IPS-NIHi11 (cell line): ENCODE results near the gene UMODL1.
A peak's percentile ranks its signal among the peaks of the same experiment; 100 is the strongest.

Source experiments
- DNase-seq: peaks from one replicate; pipeline ENCODE4 v3.0.0; 2012; ENCODE audit warnings: mixed read lengths, low spot score

Gene UMODL1

DNA sequence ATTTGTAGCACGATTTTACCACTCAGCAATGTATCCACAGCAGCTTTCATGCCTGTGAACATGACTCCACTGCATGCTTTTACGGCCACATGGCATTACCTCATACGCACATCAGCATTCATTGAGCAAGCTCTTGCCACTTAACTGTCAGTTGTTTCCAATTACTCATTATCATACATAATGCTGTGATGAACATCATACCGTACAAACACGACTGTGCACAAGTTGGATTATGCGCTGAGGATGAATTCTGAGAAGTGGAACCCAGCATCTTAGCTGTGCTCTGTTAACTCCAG is 9.6 kb downstream of the UMODL1 start:
- DNase-seq, result no peak

DNA sequence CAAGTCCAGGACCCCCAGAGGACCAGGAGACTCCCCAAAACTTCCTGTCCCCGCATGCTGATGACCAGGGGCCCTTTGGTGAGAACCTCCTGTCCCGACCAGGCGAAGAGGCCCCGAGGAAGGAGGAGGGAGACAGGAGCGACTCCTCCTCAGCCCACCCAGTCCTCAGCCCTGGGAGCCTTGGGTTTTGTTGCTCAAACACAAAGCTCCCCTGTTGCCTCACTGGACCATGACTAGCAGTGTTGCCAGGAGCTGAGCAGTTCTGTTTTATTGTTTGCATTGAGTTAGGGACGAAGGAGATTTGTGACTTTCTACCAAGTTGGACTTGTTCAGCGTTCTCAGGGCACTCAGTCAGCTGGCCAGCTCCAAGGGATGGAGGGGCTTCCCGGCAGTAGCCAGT is 10.0 kb downstream of the UMODL1 start:
- no peak for DNase-seq

DNA sequence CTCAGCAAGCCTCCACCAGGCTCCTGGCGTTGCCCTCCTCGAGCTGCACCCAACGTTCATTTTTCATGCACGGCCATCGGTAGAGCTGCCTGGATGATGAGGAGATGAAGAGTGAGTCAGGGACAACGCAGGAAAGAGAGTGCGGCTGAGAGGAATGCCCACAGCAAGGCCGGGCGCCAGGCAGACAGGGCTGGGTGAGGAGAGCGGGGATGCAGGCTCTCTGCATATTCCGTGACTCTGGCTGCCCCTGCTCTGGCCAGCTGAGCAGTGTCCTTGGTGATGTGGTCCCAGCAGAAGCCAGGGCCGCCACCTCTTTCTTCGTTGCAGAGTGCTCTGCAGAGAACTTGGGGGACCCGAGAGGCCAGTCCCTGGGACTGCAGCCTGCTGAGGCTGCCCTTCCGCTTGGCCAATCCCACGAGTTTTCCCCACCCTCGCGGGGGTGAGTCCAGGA is 10.8 kb downstream of the UMODL1 start:
- no peak for DNase-seq

DNA sequence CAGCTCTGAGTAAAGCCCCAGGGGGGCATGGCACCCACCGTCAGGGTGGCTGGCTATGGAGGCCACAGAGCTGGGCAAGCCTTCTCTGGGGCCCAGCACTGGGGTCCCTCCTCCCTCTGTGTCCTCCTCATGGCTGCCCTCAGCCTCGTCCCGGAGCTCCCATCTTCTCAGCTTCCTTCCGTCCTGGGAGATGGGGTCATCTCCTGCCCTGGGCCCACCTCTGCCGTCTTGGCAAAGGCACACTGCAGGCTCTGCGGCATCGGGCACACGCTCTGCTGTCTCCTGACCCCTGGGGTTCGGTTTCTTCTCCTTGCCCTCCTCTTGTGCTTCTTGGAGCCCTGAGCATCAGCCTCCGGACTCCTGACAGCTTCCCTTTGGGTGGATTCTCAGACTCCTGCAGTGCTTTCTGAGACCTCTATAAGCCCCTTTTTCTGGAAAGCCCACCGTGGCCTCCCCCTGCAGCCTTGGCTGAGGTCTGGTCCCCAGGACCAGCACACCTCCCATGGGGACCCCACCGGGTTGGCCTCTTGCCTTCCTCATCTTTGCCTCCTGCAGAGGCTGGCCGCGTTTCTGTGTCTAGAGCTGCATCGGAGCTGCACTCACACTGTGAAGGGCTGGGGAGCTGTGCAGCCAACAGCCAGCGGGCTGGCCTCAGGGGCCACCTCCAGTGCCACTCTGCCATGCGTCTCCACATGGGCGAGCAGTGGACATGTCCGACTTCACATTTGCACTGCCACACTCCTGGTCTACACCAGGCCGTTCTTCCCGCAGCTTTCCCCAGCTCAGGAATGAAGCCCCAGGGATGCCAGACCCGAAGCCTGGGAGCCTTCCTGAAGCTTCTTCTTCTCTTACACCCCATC is 11.6 kb downstream of the UMODL1 start:
- no peak for DNase-seq

DNA sequence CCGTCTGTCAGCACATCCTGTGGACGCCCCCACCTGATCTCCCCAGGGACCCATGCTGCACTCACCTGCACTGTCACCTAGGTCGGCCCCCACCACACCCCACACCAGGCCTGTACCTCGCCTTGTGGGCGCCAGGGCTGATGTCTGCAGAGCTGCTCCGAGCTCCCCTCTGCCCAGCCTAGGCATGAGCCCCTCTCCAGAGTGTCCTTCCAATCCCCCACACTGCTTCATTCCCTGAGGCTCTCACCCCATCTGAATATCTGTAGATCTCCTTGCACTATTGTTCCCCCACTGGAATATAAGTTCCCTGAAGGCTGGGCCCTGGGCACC is 12.2 kb downstream of the UMODL1 start:
- DNase-seq, result no peak

DNA sequence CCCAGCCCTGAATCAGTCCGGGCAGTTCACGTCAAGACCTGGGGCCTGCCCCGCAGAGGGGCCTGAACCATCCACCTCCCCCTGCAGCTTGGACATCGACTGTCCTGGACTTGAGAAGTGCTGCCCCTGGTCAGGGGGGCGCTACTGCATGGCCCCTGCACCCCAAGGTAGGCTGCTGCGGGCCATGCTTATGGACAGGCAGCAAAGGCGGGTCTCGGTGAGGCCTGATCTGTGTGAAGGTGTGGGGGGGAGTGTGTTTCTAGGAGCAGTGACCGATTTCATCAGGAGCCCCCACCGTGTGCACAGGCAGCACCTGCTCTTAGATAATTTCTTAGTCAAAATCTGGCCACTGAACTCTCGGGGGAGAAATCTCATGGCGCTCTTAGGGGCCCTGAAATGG is 13.0 kb downstream of the UMODL1 start:
- DNase-seq, result no peak

DNA sequence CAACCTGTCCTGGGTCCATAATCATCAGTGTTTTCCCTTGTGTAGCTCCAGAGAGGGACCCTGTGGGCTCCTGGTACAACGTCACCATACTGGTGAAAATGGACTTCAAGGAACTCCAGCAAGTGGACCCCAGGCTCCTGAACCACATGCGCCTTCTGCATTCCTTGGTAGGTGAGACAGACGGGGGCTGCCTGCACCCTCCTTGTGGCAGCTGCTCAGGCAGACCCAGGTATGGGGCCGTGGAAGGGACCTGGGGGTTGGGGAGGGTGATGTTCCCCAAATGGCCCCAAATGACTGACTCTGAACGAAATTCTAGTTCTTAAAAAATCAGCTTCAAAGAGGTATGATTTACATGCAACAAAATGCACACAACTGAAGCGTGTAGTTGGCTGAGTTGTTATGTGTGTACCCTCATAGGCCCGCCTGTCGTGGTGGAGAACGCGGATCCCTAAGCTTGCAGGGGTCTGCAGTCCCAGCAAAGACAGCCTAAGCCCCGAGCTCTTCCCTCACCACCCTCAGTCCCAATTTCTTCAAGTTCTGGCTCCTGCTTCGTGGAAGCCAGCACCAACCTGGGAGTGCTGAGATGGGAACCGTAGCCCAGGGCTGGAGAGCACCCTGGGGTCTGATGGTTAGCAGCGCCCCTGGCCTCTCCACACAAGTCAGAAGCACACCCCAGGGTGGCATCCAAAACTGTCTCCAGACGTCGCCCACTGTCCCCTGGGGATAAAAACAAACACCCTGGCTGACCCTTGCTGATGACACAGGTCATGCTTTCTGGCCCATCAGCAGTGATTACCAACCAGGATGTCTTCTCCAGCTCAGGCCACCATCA is 14.3 kb downstream of the UMODL1 start:
- DNase-seq, result no peak

DNA sequence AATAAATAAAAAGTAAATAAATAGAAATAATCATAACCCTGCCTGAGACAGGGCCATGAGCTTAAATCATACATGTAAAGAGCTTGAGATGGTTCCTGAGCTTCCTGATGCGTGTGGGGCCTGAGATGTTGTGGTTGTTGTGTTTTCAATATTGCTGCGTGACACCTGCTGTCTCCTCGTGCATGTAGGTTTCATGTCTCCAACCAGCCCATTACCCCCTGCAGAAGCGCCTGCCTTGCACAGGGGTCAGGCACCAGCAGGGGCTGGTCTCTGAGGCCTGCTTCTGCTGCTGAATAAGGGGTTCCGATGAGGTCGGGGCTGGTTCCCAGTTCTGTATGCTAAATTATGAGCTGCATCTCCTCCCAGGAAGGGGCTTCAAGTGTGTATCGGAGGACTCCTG is 15.9 kb downstream of the UMODL1 start:
- no peak for DNase-seq

DNA sequence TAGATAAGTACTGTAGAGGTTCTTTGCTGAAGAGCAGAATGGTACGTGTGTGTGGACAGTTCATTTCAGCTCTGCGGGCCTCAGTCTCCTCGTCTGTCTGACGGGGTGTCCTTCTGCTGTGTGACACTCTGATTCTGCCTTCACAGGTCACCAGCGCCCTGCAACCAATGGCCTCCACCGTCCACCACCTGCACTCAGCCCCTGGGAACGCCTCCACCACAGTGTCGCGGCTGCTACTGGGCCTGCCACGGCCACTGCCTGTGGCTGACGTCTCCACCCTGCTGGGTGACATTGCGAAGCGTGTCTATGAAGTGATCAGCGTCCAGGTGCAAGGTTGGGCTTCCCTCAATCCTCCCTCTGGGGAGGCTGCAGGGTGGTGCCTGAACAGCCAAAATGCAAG is 17.0 kb downstream of the UMODL1 start:
- DNase-seq, result no peak

DNA sequence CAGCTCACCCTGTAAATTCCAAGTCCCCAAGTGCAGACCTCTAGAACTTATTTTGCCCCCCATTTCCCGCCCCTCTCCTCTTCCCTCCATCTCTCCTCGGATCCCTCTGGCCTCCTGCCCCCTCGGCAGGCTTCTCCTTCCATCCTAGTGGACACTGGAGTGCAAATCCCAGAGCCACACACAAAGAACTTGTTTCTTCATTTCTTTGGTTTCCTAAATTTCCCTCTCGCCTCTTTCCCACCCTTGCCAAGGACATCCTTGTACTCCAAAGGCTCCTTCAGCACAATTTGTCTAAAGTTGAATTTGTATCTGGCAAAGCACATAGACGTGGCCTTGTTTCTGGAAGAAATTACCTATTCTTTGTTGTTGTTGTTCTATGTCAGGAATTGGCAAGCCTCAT is 17.5 kb downstream of the UMODL1 start:
- no peak for DNase-seq

DNA sequence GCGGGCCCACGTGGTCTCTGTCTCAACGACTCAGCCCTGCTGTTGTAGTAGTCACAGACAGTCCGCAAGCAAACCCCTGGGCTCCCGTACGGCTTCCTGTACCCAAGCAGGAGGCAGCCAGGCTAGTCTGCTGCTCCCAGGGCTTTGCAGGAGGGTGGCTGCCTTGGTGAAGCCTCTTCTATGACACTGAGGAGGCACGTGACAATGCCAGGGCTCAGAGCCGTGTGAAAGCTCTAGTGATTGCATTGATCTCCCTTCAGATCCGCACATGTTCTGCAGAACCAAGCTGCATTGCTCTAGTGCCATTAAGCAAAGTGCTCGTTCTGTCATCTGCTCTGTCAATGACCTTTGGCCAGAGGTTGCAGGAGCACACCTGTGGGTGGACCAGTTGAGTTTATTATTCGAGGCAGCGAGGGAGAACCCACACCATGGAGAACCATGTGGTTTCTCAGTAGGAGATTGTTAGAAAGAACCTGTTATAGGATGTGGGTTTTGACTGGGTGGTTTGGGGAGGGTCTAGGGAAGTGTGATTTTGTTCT is 18.0 kb downstream of the UMODL1 start:
- DNase-seq, result no peak

DNA sequence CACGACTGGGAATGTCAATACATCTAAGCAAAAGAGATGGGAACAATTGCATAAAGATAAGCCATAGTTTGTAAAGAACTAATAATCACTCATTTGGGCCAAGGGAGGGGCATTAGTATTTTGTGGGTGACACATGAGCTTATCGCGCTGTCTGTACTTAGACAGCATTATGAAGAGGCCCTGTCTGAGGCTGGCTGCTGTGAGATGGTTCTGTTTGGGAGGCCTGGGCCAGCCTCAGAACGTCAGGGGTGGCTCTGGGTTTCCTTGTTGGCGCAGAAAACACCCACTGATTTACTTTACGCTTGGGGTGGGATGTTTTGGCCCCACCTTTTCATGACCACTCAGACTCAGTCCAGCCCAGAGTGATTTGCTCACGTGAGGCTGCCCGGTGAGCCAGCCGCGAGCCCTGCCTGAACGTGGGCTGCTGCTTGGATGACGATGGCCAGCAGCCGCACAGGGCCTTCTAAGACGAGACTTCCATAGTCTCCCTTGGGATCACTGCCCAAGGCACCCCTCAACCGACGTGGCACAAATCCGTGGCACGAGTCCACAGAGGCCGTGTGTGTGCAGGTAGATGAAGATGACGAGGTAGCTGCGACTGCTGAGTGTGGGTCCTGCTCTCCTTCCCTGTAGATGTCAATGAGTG is 18.7 kb downstream of the UMODL1 start:
- DNase-seq, result no peak

DNA sequence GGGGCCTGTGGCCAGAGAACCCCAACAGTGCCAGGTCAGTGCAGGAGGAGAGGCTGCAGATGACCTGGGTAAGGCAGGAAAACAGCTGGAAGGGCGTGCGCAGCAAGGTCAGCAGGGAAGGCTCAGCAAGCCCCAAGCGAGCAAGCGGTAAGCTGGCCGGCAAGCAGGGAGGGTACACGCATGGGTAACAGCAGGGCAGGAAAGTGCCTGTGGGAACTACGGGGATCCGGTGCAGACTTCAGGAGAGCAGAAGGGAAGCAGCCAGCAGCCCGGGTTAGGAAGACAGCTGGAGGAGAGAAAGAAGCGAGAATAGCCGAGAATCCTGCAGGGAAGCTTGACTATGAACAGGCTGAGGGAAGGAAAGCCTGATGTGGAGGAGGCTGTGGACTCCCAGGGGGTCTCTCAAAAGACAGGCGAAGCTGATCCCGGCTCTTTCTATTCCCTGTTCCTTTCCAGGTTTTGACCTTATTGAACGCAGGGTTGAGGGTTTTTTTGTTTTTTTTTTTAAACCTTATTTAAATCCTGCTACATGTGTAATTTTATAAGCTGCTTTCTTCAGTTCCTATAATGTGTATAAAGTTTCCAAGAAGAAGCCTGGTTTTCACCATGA is 20.9 kb downstream of the UMODL1 start:
- peak; percentile 68 for DNase-seq

DNA sequence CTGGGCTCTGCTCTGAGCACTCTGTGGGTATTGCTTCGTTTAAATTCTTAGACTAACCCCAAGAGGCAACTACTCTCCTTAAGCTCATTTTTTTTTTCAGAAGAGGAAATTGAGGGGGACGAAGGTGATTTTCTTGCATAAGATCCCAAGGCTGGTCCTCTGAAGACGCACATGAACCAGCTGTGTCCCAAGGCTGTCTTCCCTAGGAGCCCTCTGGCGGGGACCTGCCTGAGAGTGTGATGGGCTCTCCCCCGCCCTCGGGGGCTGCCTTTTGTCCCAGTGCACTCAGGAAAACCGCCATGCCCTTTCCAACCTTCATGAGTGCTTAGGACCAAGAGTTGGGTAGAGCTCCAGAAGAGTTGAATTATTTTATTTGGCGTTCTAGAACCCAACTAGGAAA is 21.7 kb downstream of the UMODL1 start:
- DNase-seq, result no peak

DNA sequence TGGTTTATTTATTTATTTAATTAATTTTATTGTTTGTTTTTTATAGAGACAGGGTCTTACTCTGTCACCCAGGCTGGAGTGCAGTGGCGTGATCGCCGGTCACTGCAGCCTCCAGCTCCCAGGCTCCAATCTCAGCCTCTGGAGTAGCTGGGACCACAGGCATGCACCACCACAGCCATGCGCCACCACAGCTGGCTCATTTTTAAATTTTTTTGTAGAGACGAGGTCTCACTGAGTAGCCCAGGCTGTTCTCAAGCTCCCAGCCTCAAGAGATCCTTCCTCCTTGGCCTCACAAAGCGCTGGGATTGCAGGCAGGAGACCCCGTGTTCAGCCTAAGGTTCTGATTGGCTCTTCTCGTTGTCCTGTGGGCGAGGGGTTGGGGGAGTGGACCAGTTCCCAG is 22.1 kb downstream of the UMODL1 start:
- no peak for DNase-seq

DNA sequence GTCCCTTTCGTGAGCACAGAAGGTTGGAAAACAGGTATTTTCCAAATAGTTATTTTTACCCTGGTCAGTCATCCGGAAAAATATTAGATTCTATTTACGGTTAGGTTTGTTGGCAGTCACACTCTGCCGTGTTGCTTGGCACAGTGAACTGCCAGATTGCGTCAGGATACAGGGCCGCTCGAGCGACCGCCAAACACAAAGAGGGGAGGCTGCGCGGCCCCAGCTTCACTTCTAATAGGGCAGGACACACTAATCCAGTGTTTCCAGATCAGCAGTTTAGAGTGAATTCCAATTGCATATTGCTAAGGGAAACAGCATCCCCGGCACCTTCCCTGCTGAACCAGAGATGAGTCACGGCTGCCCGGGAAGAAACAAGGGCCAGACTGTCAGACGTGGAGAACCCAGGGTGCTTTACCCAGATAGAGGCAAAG is 22.9 kb downstream of the UMODL1 start:
- no peak for DNase-seq

DNA sequence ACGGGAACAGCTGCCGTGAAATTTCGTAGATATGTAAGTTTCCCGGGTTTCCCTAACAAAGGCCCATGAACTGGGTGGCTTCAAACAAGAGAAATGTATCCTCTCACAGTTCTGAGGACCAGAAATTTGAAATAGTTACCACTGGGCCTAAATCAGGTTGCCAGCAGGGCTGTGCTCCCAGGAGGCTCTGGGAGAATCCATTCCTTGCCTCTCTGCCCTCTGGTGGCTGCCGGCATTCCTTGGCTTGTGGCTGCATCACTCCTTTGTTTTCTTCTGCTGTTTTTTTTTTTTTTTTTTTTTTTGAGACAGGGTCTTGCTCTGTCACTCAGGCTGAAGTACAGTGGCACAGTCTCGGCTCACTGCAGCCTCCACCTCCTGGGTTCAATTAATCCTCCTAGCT is 23.7 kb downstream of the UMODL1 start:
- no peak for DNase-seq

DNA sequence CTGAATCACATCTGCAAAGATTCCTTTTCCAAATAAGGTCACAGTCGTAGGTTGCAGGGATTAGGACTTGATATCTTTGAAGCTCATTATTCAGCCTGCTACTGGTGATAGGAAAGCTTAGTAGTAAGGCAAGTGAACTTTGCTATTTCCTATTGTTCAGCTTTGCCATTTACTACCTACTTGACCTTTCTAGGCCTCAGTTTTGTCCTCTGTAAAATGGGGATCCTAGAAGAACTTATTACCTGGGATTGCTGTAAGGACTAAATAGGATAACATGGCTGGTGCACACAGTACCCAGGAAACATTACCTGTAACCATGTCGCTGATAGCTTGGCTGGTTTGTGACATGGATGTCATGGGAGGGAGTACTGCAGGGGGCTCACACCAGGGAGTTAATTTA is 24.5 kb downstream of the UMODL1 start:
- no peak for DNase-seq

DNA sequence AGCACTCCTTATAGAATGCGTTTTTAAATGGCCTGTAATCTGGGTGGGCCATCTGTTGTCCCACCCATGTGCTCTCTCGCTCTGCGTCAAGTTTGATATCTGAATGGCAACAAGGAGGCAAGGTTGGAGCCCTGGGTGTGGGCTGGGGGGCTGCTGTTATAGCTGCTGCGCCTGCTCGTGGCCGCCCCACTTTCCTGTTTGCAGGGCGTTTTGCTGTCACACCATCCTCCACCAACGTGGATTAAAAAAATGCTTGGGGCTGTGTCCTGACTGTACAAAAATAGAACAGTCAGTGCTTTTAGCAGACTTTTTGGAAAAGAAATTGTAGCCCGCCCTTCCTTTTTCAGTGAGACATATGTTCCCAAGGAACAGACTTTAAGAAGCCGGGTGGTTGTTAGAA is 25.4 kb downstream of the UMODL1 start:
- DNase-seq, result no peak

DNA sequence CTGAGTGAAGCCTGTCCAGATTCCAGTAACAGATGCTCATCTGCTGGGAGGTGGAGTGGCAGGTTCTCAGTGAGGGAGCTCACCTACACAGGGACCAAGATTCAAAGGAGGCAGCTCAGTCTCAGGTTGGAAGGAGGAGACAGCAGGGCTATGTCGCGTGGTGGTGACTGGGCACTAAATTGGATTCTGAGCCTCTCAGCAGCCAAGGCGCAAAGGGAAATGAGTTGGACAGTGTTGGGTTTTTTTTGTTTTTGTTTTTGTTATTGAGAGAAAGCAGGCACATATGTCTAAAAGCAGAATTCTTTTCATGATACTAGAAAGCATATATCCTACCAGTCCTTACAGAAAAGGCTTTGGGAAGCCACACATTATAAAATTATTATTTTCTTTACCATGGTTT is 26.2 kb downstream of the UMODL1 start:
- DNase-seq, result no peak

DNA sequence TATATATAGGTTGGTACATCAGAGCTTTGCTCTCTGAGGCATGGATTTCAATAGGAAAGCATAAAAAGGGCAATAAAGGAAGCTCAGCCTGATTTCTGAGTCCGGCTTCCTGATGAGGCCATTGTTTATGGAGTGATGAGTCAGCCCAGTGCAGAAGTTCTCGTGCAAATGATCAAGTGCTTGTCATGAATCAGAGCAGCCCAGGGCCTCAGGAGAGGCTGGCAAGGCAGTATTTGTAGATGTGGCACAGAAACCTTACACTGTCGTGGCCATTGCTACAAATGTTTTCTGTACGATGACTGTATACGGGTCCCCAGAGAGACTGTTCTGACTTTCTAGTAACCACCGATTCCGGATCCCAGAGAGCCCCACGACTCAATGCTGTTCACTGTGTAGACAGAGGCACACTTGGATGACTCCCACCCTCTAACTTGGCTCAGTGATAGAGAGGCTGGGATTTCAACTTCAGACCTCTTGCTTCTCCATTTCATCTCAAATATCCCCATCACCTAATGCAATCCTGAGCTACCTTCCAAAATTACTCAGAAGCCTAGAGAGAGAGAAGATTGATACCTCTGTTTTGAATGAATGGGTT is 26.8 kb downstream of the UMODL1 start:
- DNase-seq, result peak; percentile 53

DNA sequence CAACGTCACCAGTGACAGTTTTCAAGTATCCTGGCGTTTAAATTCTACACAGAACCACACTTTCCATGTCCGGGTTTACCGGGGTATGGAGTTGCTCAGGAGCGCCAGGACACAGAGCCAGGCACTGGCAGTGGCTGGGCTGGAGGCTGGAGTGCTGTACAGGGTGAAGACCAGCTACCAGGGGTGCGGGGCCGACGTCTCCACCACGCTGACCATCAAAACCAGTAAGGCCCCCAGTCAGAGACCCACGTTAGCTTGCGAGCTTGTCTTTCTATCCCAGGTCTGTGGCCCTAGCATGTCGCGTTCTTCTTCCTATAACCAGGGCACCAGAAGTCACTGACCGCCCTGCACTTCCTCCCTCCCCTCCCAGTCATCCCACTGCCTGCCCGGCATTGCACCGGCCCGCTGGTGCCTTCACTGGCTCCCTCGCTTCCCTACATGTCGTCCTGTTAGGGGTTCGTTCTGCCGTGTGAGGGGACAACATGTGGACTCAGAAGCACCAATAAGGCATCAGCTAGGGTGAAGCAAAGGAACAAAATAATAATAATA is 27.9 kb downstream of the UMODL1 start:
- DNase-seq, result no peak
